Mucosa of rectum (tissue), 2 donors: Measurements from ENCODE around the gene CISD3.

ENCODE experiments used
- H3K27ac ChIP-seq, 2 donors: one replicate each; pipeline ENCODE4 v1.7.0; 2013; ENCODE audit warnings: inconsistent platforms in 2 of 2, low read depth in 2 of 2, low read length in 2 of 2
- H3K27me3 ChIP-seq, 2 donors: one replicate each; pipeline ENCODE4 v1.7.0; 2013; ENCODE audit warnings: low read length in 2 of 2; ENCODE audit not compliant: control insufficient read depth in 2 of 2, insufficient read depth in 2 of 2
- H3K36me3 ChIP-seq, 2 donors: one replicate each; pipeline ENCODE4 v1.7.0; 2013; ENCODE audit warnings: low read length in 2 of 2; ENCODE audit not compliant: control insufficient read depth in 2 of 2, insufficient read depth in 2 of 2
- H3K4me1 ChIP-seq, 2 donors: one replicate each; pipeline ENCODE4 v1.7.0; 2013; ENCODE audit warnings: low read length in 2 of 2, mild to moderate bottlenecking in 1 of 2; ENCODE audit not compliant: control insufficient read depth in 2 of 2, insufficient read depth in 2 of 2
- H3K4me3 ChIP-seq, 2 donors: one replicate each; pipeline ENCODE4 v1.7.0; 2013; ENCODE audit warnings: low read length in 2 of 2
- H3K9ac ChIP-seq, 2 donors: one replicate each; pipeline ENCODE4 v1.7.0; 2013; ENCODE audit warnings: low read length in 2 of 2, low read depth in 1 of 2, mild to moderate bottlenecking in 1 of 2
- H3K9me3 ChIP-seq, 2 donors: one replicate each; pipeline ENCODE4 v1.7.0; 2013; ENCODE audit warnings: low read length in 2 of 2; ENCODE audit not compliant: control insufficient read depth in 2 of 2
- donor health status: healthy.
- donor health status: Normal muscosa, but diverticular disease.

The CISD3 gene

DNA sequence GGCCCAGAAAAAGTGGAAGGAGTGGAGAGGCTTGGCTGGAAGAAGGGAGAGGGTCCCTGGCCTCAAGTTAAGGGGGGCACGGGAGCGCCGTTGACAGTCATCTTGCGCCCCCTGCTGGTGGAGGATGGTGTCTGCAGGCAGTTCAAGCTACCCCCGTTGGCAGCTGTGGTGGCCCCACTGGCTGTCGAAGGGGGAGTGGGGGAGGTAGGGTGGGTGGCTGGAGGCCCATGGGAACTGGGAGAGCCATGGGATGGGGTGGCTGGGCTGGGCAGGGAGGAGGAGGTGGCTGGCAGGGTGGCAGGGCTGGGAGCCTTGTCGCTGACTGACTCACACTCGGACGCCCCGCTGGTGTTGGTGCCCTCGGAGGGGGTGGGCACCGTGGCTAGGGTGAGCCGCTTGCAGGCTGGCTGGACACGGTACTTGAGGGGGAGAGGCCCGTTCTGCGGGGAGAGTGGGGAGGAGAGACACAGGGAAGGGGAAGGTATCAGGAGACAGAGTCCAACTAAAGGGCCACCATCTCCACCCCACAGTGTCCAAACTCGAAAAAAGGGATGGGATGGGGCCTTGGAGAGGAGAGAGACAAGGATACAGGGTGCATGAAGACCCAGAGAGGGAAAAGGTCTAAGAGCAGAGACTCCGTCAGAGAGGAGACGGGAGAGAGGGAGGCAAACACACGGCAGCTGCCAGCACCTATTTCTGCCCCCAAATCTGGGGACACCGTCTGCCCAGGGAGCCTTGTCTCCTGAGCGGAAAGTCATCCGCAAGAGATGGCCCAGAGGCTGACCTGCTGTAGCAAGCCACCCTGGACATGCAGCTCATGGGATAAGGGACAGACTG, 5.2 kb downstream of the CISD3 start:
- peaks cover 13 to 15% of the 10 kb centered on the region in 2 donors for H3K36me3 ChIP-seq
- H3K4me1 ChIP-seq, result peaks cover 46 to 65% of the 10 kb centered on the region in 2 donors
- H3K27ac ChIP-seq, result no peak overlapping the region
- H3K9me3 ChIP-seq, result no peaks in the 10 kb centered on the region
- H3K4me3 ChIP-seq, result no peak overlapping the region
- H3K9ac ChIP-seq, result no peak overlapping the region
- H3K27me3 ChIP-seq, result no peaks in the 10 kb centered on the region

DNA sequence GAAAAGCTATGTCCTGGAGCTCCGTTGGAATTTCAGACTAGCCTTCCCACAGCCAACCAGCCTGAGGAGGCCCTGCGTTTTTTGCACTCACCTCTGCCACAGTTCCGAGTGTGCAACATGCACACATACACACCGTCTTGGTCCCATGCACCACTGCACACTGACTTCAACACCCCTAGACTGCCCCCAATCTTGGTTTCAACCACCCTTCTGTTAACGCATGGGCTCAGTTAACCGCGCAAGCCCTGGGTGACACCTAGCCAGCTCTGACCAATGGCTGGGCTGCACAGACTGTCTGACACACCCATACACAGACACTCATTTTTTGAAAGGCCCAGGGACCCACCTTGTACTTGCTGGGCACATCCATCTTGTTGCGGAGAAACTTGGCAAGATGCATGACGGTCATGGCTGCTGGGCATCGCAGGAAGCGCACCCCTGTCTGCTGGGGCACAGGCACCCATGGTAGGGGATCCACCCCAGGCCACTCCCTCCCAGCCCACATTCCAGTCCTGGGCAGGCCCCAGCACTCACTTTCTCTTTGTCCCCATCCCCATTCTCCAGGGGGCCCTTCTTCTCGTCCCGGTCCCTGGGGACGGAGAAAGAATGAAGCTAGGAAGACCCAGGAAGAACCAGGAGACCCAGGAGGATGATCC, 8.0 kb downstream of the CISD3 start:
- Histone ChIP-seq H3K4me1 (peaks cover 41 to 58% of the 10 kb centered on the region in 2 donors), H3K9me3 (no peaks in the 10 kb centered on the region), H3K27ac (no peak overlapping the region), H3K4me3 (no peak overlapping the region), H3K36me3 (peaks cover 10 to 15% of the 10 kb centered on the region in 2 donors), H3K27me3 (no peaks in the 10 kb centered on the region), H3K9ac (no peak overlapping the region)

DNA sequence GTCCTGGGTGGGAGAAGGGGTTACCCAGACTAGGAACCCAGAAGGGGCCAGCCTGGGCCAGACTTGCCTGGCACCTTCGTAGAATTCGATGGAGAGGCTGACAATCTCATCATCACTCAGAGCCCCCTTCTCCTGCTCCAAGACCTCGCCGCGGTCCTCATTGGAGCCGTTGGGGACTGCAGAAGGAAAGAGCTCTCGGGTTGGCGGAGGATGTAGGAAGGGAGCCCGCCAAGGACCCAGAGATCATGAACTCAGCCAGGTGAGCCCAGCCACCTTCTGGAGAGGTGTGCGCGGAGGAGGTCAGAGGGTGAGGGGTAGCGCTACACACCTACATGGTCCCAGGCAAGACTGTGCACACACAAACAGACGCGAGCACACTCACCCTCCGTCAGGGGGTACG, 8.5 kb downstream of the CISD3 start:
- peaks cover 40 to 58% of the 10 kb centered on the region in 2 donors for H3K4me1 ChIP-seq
- no peaks in the 10 kb centered on the region for H3K9me3 ChIP-seq
- no peak overlapping the region for H3K4me3 ChIP-seq
- H3K27me3 ChIP-seq, result no peaks in the 10 kb centered on the region
- peaks cover 9 to 13% of the 10 kb centered on the region in 2 donors for H3K36me3 ChIP-seq
- H3K9ac ChIP-seq, result no peak overlapping the region
- H3K27ac ChIP-seq, result no peak overlapping the region

DNA sequence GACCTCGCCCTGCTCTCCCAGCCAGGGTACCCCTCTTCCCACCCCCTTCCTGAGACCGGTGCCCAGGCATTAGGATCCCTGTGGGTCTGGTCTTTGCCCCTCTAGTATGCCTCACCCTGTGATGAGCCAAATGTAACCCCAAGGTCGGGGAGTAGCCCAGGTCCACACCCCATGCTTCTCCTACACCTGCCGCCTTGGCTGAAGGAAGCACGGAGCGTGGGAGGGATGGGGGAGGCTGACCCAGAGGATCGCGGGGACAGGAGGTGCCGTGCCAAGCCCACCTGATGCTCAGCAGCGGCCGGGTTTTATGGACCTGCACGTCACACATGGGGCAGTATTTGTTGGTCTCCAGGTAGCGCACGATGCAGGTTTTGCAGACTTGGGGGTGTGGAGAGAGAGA, 9.2 kb downstream of the CISD3 start:
- H3K9ac ChIP-seq, result no peak overlapping the region
- peaks cover 36 to 56% of the 10 kb centered on the region in 2 donors for H3K4me1 ChIP-seq
- H3K4me3 ChIP-seq, result peak overlapping the region in 1 of 2 donors; percentile 12
- H3K27me3 ChIP-seq, result no peaks in the 10 kb centered on the region
- no peak overlapping the region for H3K27ac ChIP-seq
- H3K36me3 ChIP-seq, result peaks cover 6 to 7% of the 10 kb centered on the region in 2 donors
- H3K9me3 ChIP-seq, result no peaks in the 10 kb centered on the region

GRCh38 chr17:38740044-38740443, 9.9 kb downstream of the CISD3 start:
- peaks cover 35 to 55% of the 10 kb centered on the region in 2 donors for H3K4me1 ChIP-seq
- no peak overlapping the region for H3K4me3 ChIP-seq

DNA sequence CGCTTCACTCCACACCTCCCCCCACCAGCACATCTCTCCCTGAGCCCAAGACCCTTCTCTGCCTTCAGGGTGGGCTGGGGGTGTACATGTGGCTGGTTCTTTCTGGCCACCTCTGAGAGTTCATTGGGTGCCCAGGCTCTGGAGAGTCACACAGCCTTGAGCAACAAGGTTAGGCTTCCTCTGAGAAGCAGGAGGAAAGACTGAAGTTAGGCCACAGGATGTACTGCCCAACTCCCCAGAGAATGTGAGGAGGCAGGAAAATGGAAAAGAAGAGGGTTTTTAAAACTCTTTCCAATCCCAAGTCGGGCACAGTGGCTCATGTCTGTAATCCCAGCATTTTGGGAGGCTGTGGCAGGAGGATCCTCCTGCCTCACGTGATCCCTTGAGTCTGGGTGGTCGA, 10.7 kb downstream of the CISD3 start:
- Histone ChIP-seq H3K36me3 (peaks cover 5 to 6% of the 10 kb centered on the region in 2 donors), H3K4me1 (peaks cover 33 to 47% of the 10 kb centered on the region in 2 donors), H3K9ac (no peak overlapping the region), H3K27me3 (no peaks in the 10 kb centered on the region), H3K9me3 (no peaks in the 10 kb centered on the region), H3K27ac (no peak overlapping the region), H3K4me3 (no peak overlapping the region)

More at GRCh38 chr17:38740044-38740443, 9.9 kb downstream of the CISD3 start:
- Histone ChIP-seq H3K9ac (no peak overlapping the region), H3K36me3 (peaks cover 6 to 7% of the 10 kb centered on the region in 2 donors), H3K27me3 (no peaks in the 10 kb centered on the region), H3K27ac (no peak overlapping the region), H3K9me3 (no peaks in the 10 kb centered on the region)

GRCh38 chr17:38741461-38741860, 11.3 kb downstream of the CISD3 start:
- peak overlapping the region; percentile 92 to 94 for H3K27ac ChIP-seq
- peaks cover 37 to 50% of the 10 kb centered on the region in 2 donors for H3K4me1 ChIP-seq
- no peaks in the 10 kb centered on the region for H3K9me3 ChIP-seq
- H3K27me3 ChIP-seq, result no peaks in the 10 kb centered on the region
- peaks cover 4 to 6% of the 10 kb centered on the region in 2 donors for H3K36me3 ChIP-seq
- H3K4me3 ChIP-seq, result no peak overlapping the region
- H3K9ac ChIP-seq, result peak overlapping the region; percentile 44 to 68

DNA sequence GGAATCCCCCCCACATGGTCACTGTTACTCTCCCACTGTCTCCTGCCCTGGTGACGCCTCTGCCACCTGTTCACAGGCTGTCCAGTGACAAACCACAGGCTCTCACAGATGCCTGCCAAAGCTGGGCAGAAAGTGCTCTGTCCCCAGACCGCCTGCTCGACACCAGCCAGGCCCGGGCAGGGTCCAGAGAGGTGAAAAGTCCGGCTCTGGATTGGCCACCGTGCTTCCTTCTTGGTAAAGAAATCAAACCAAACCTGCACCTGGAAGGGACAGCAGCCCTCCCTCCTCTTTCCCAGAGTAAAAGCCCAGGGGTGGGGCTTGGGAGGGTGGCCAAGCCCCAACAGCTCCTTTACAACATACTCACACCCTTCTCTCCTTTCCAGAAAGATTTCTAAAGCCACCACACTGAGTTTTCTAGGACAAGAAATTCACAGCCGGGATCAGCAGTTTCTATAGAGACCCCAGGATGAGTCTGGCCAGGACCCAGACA, 11.8 kb downstream of the CISD3 start:
- no peaks in the 10 kb centered on the region for H3K9me3 ChIP-seq
- H3K4me1 ChIP-seq, result peaks cover 42 to 55% of the 10 kb centered on the region in 2 donors
- peak overlapping the region; percentile 68 to 71 for H3K9ac ChIP-seq
- peak overlapping the region; percentile 92 to 94 for H3K27ac ChIP-seq
- H3K27me3 ChIP-seq, result no peaks in the 10 kb centered on the region
- H3K36me3 ChIP-seq, result peaks cover 4 to 6% of the 10 kb centered on the region in 2 donors
- peak overlapping the region; percentile 32 to 42 for H3K4me3 ChIP-seq

GRCh38 chr17:38742411-38743308, 12.5 kb downstream of the CISD3 start:
- H3K36me3 ChIP-seq, result peaks cover 4 to 6% of the 10 kb centered on the region in 2 donors
- peak overlapping the region; percentile 32 to 42 for H3K4me3 ChIP-seq
- H3K9me3 ChIP-seq, result no peaks in the 10 kb centered on the region
- peak overlapping the region; percentile 92 to 94 for H3K27ac ChIP-seq
- peaks cover 45 to 55% of the 10 kb centered on the region in 2 donors for H3K4me1 ChIP-seq
- no peaks in the 10 kb centered on the region for H3K27me3 ChIP-seq
- peak overlapping the region; percentile 68 to 71 for H3K9ac ChIP-seq
